GM12875 (cell line): ENCODE data around the gene ASS1.

Source experiments
- H3K4me3 ChIP-seq: one replicate; pipeline ENCODE4 v1.5.1; 2011; ENCODE audit warnings: low read depth, low read length, control low read depth
- CTCF ChIP-seq: IDR thresholded peaks from 2 replicates; pipeline ENCODE4 v1.5.1; 2011; ENCODE audit warnings: low read depth, mild to moderate bottlenecking, control low read depth, inconsistent platforms, low read length, moderate library complexity, borderline replicate concordance; ENCODE audit not compliant: insufficient read depth

ASS1 gene

DNA sequence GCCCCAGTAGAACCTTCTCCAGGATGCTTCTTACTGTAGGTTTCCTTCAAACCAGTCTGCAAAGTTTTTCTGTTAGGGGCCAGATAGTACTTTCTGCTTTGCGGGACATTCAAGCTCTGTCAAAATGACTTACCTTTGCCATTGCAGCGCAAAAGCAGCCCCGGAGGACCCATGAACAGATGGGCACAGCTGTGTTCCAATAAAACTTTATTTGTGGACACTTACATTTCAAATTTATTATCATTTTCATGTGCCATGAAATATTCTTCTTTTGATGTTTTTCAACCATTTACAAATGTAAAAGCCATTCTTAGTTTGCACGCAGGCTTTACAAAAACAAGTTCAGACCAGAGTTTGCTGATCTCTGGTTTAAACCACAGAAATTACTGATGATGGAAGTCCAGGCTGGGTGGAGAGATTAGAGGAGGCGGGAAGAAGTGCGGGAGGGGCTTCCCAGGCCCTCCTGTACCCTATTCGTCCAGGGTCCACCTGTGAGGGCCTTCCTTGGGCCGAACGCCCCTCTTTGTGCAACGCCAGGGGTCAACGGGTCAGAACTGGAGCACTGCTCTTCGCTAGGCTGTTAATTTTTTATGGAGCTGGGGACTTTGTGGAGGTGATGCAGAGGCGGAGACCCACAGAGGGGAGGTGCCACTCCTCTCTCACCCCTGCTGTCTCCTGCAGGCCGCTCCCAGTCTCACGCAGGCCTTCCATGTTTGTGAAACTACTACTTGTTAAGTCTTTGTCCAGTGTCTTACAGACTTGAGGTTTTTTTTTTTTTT, 7.6 kb upstream of the ASS1 start:
- no peak overlapping the region for H3K4me3 ChIP-seq
- TF ChIP-seq CTCF = no peak

DNA sequence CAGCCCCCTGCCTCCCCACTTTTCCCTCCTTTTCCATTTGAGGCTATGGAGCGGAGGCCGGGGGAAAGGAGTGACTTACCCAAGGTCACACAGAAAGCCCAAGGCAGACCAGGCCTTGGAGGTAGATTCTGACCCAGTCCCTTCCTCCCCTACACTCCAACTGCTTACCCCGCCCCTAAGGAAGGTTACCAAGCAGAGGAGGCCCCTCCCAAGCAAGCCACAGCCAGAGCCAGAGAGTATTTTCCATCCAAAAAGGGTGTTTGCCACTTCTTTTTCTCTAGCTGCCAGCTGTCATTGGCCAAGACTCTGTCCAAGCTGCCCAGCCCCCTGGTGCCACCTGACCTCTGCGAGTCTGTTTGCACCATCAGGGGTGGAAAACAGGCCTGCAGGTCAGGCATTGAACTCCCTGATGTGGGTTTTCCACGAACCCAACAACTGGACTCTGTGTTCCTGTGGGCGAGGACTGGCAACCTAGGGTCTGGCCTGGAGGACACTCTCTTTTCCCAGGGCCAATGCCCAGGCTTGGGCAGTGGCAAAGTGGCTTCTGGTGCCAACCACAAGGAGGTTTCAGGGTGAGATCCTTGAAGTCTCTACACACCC, 6.3 kb upstream of the ASS1 start:
- H3K4me3 ChIP-seq = no peak overlapping the region
- TF ChIP-seq CTCF = no peak

DNA sequence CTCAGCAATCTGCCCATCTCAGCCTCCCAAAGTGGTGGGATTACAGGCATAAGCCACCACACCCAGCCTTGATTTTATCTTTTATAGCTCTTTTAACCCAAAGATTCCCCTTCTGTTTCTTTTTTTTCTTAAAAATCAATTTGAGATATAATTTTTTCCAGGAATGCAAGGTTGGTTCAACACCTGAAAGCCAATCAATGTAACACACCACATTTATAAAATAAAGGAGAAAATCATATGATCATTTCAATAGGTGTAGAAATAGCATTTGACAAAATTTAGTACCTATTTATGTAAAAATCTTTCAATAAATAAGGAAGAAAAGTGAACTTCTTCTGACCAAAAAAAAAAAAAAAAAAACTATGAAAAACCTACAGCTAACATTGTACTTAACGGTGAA, 3.7 kb upstream of the ASS1 start:
- no peak for TF ChIP-seq CTCF
- no peak overlapping the region for H3K4me3 ChIP-seq

GRCh38 chr9:130442746-130443455, 1.9 kb upstream of the ASS1 start:
- H3K4me3 ChIP-seq = no peak overlapping the region
- TF ChIP-seq CTCF = no peak

- no peak overlapping the region for H3K4me3 ChIP-seq
- TF ChIP-seq CTCF = no peak
These were observed 1.3 kb upstream of the ASS1 start for GRCh38 chr9:130443456-130443801.

- TF ChIP-seq CTCF = no peak
- H3K4me3 ChIP-seq = no peak overlapping the region
These were observed 795 bp upstream of the ASS1 start for GRCh38 chr9:130443840-130444492.
